ENCODE results near the gene HSPB2.

The HSPB2 gene

GRCh38 chr11:111945198-111945597 is 32.7 kb downstream of the HSPB2 start:
- TF ChIP-seq, protein P1, sequence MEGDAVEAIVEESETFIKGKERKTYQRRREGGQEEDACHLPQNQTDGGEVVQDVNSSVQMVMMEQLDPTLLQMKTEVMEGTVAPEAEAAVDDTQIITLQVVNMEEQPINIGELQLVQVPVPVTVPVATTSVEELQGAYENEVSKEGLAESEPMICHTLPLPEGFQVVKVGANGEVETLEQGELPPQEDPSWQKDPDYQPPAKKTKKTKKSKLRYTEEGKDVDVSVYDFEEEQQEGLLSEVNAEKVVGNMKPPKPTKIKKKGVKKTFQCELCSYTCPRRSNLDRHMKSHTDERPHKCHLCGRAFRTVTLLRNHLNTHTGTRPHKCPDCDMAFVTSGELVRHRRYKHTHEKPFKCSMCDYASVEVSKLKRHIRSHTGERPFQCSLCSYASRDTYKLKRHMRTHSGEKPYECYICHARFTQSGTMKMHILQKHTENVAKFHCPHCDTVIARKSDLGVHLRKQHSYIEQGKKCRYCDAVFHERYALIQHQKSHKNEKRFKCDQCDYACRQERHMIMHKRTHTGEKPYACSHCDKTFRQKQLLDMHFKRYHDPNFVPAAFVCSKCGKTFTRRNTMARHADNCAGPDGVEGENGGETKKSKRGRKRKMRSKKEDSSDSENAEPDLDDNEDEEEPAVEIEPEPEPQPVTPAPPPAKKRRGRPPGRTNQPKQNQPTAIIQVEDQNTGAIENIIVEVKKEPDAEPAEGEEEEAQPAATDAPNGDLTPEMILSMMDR (IDR thresholded peaks at IDR 0.05; ENCODE audit: insufficient read depth, low read length, poor library complexity, severe bottlenecking): no peak
- H3K4me3 ChIP-seq (replicated peaks; ENCODE audit: low read depth, low read length): no peak overlapping the region
- H3K36me3 ChIP-seq (ENCODE audit: control insufficient read depth, insufficient read depth, low read length): no peaks in the 10 kb centered on the region
- no peaks in the 10 kb centered on the region for H3K27me3 ChIP-seq (replicated peaks; ENCODE audit: control insufficient read depth, insufficient read depth, low read length)
- DNase-seq (ENCODE audit: extremely low read depth, insufficient read length): no peak

DNA sequence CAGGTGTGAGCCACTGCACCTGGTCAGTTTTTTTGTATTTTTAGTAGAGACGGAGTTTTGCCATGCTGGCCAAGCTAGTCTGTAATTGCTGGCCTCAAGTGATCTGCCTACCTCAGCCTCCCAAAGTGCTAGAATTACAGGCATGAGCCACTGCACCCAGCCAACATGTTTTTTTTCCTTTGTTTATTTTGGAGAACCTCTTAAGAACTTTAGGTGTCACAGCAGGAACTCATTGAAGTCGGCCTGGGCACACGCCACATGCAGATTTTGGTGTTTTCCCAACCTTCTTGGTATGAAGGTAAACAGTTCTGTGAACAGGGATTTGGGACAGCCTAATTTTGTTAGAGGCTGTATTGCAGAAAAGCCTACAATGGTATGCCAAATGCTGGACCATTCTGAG is 34.0 kb downstream of the HSPB2 start:
- H3K4me3 ChIP-seq (replicated peaks; ENCODE audit: low read depth, low read length): no peak overlapping the region
- TF ChIP-seq, protein P1 (IDR thresholded peaks at IDR 0.05; ENCODE audit: insufficient read depth, low read length, poor library complexity, severe bottlenecking): no peak
- H3K36me3 ChIP-seq (ENCODE audit: control insufficient read depth, insufficient read depth, low read length): no peaks in the 10 kb centered on the region
- no peaks in the 10 kb centered on the region for H3K27me3 ChIP-seq (replicated peaks; ENCODE audit: control insufficient read depth, insufficient read depth, low read length)
- no peak for DNase-seq (ENCODE audit: extremely low read depth, insufficient read length)

- TF ChIP-seq, protein P1 (IDR thresholded peaks at IDR 0.05; ENCODE audit: insufficient read depth, low read length, poor library complexity, severe bottlenecking): no peak
- Histone ChIP-seq H3K27me3 (replicated peaks; ENCODE audit: control insufficient read depth, insufficient read depth, low read length) (no peaks in the 10 kb centered on the region), H3K4me3 (replicated peaks; ENCODE audit: low read depth, low read length) (no peak overlapping the region), H3K36me3 (ENCODE audit: control insufficient read depth, insufficient read depth, low read length) (no peaks in the 10 kb centered on the region)
- DNase-seq (ENCODE audit: extremely low read depth, insufficient read length): no peak
Measured at GRCh38 chr11:111947143-111947542, 34.6 kb downstream of the HSPB2 start.

GRCh38 chr11:111949519-111950426 is 37.2 kb downstream of the HSPB2 start:
- H3K36me3 ChIP-seq (ENCODE audit: control insufficient read depth, insufficient read depth, low read length): no peaks in the 10 kb centered on the region
- no peaks in the 10 kb centered on the region for H3K27me3 ChIP-seq (replicated peaks; ENCODE audit: control insufficient read depth, insufficient read depth, low read length)
- DNase-seq (ENCODE audit: extremely low read depth, insufficient read length): no peak
- TF ChIP-seq, protein P1 (IDR thresholded peaks at IDR 0.05; ENCODE audit: insufficient read depth, low read length, poor library complexity, severe bottlenecking): no peak
- no peak overlapping the region for H3K4me3 ChIP-seq (replicated peaks; ENCODE audit: low read depth, low read length)

- no peak for DNase-seq (ENCODE audit: extremely low read depth, insufficient read length)
Measured at GRCh38 chr11:111951565-111951964, 39.0 kb downstream of the HSPB2 start.

More at GRCh38 chr11:111951565-111951964, 39.0 kb downstream of the HSPB2 start:
- H3K27me3 ChIP-seq (replicated peaks; ENCODE audit: control insufficient read depth, insufficient read depth, low read length): no peaks in the 10 kb centered on the region
- H3K36me3 ChIP-seq (ENCODE audit: control insufficient read depth, insufficient read depth, low read length): no peaks in the 10 kb centered on the region
- TF ChIP-seq, protein P1 (IDR thresholded peaks at IDR 0.05; ENCODE audit: insufficient read depth, low read length, poor library complexity, severe bottlenecking): no peak
- H3K4me3 ChIP-seq (replicated peaks; ENCODE audit: low read depth, low read length): no peak overlapping the region
